Left lobe of liver (tissue), 2 donors: ENCODE data around the gene CHSY3. TPM values are rescaled to one million over a fixed set of nuclear protein-coding genes. Genes with fewer than 3 reads are reported as not detected.

ENCODE experiments used
- ATAC-seq: fragments of 200-7000 bp; cut with Tn5 transposase; one replicate; pipeline ENCODE4 v1.9.1; 2020; ENCODE audit warnings: mild to moderate bottlenecking, moderate library complexity
- DNase-seq: peaks from one replicate; pipeline ENCODE4 v3.0.0-alpha.2; 2020; ENCODE audit warnings: low spot score
- total RNA-seq: library from RNA; stranded (reverse); gene quantifications from one replicate; pipeline ENCODE4 v1.2.1, GENCODE V29; 2021
- donor health status: DM: no; HTN: no; CAD: no; lungs with moderate emphysema.
- donor health status: DM: no; HTN: yes; CAD: no.

The CHSY3 gene
- total RNA-seq, 1 donor from 2014 or later: 0.83 TPM

GRCh38 chr5:130078661-130079060, 174.4 kb downstream of the CHSY3 start:
- DNase-seq (no peak), ATAC-seq (no peak)

- no peak for DNase-seq
- no peak for ATAC-seq
Measured at GRCh38 chr5:130090569-130091270, 186.5 kb downstream of the CHSY3 start.

- DNase-seq: no peak
- no peak for ATAC-seq
Measured at GRCh38 chr5:130092991-130093390, 188.7 kb downstream of the CHSY3 start.

GRCh38 chr5:130096483-130096882, 192.2 kb downstream of the CHSY3 start:
- DNase-seq: no peak
- ATAC-seq: no peak

GRCh38 chr5:130099008-130099407, 194.7 kb downstream of the CHSY3 start:
- DNase-seq (no peak), ATAC-seq (no peak)

GRCh38 chr5:130102375-130102774, 198.1 kb downstream of the CHSY3 start:
- ATAC-seq: no peak
- no peak for DNase-seq

- ATAC-seq (no peak), DNase-seq (no peak)
Measured at GRCh38 chr5:130102960-130103359, 198.7 kb downstream of the CHSY3 start.

- ATAC-seq (no peak), DNase-seq (no peak)
Measured at GRCh38 chr5:130104895-130105688, 200.8 kb downstream of the CHSY3 start.

GRCh38 chr5:130106480-130106879, 202.2 kb downstream of the CHSY3 start:
- ATAC-seq (no peak), DNase-seq (no peak)

- ATAC-seq: peak; percentile 75
Measured at GRCh38 chr5:130109152-130109551, 204.9 kb downstream of the CHSY3 start.

GRCh38 chr5:130110328-130110727, 206.1 kb downstream of the CHSY3 start:
- no peak for DNase-seq
- no peak for ATAC-seq

More at GRCh38 chr5:130109152-130109551, 204.9 kb downstream of the CHSY3 start:
- DNase-seq: no peak

- no peak for ATAC-seq
Measured at GRCh38 chr5:130111746-130112145, 207.5 kb downstream of the CHSY3 start.

GRCh38 chr5:130112246-130112645, 208.0 kb downstream of the CHSY3 start:
- no peak for ATAC-seq
- no peak for DNase-seq

More at GRCh38 chr5:130111746-130112145, 207.5 kb downstream of the CHSY3 start:
- no peak for DNase-seq

GRCh38 chr5:130115686-130116085, 211.4 kb downstream of the CHSY3 start:
- ATAC-seq: no peak
- DNase-seq: no peak

- no peak for DNase-seq
- no peak for ATAC-seq
Measured at GRCh38 chr5:130116462-130116861, 212.2 kb downstream of the CHSY3 start.

GRCh38 chr5:130116972-130117371, 212.7 kb downstream of the CHSY3 start:
- no peak for DNase-seq
- ATAC-seq: no peak

GRCh38 chr5:130126746-130127145, 222.5 kb downstream of the CHSY3 start:
- no peak for ATAC-seq
- no peak for DNase-seq

GRCh38 chr5:130135506-130135905, 231.2 kb downstream of the CHSY3 start:
- DNase-seq: no peak
- no peak for ATAC-seq

GRCh38 chr5:130136300-130136699, 232.0 kb downstream of the CHSY3 start:
- DNase-seq (no peak), ATAC-seq (no peak)

- DNase-seq (no peak), ATAC-seq (no peak)
Measured at GRCh38 chr5:130137681-130138080, 233.4 kb downstream of the CHSY3 start.

GRCh38 chr5:130138406-130139045, 234.3 kb downstream of the CHSY3 start:
- DNase-seq: no peak
- ATAC-seq: no peak
